IMR-90 (cell line): ENCODE data around the gene DOCK4. TPM values are rescaled to one million over a fixed set of nuclear protein-coding genes. Genes with fewer than 3 reads are reported as not detected.
A peak's percentile ranks its signal among the peaks of the same experiment; 100 is the strongest.

Experiments used
- ATAC-seq: fragments of 200-7000 bp; cut with Tn5 transposase; 2 replicates; pipeline ENCODE4 v1.9.1; 2020; ENCODE audit warnings: low read depth, mild to moderate bottlenecking, moderate library complexity
- BruUV-seq: library from RNA; stranded (reverse); fragments of 400-500 nt; replicated peaks from 2 replicates; lab custom pipeline; 2021; lab: Mats Ljungman, UMichigan
- CTCF ChIA-PET: fragments of 300-600 bp; formaldehyde crosslinking; extraction: SDS; loops from one replicate; lab custom pipeline; 2021; ENCODE audit warnings: antibody characterized with exemption; lab: Yijun Ruan, JAX
- POLR2A ChIA-PET: fragments of 300-600 bp; sonication (Branson Sonifier 250); formaldehyde crosslinking; loops from one replicate; lab custom pipeline; 2022; ENCODE audit warnings: antibody characterized with exemption; ENCODE audit not compliant: unreplicated experiment; lab: Charles Lee
- DNase-seq: peaks from one replicate; pipeline ENCODE4 v3.0.0; 2013
- H2AFZ ChIP-seq: replicated peaks from 2 replicates; pipeline ENCODE3; 2013; ENCODE audit warnings: low read length, mild to moderate bottlenecking; ENCODE audit not compliant: poor library complexity
- H2AK5ac ChIP-seq: 2 replicates; pipeline ENCODE4 v1.6.1; 2013; ENCODE audit warnings: low read depth, low read length, inconsistent platforms
- H2AK9ac ChIP-seq: replicated peaks from 2 replicates; pipeline ENCODE3; 2013; ENCODE audit warnings: mild to moderate bottlenecking, low read depth, low read length, moderate library complexity; ENCODE audit not compliant: poor library complexity
- H2BK120ac ChIP-seq: 2 replicates; pipeline ENCODE4 v1.6.1; 2013; ENCODE audit warnings: low read depth, low read length, inconsistent platforms
- H2BK15ac ChIP-seq: 3 replicates; pipeline ENCODE4 v1.6.1; 2013; ENCODE audit warnings: low read depth, low read length, inconsistent platforms
- H2BK20ac ChIP-seq: 2 replicates; pipeline ENCODE4 v1.6.1; 2013; ENCODE audit warnings: low read depth, mild to moderate bottlenecking, inconsistent platforms, low read length, moderate library complexity
- H2BK5ac ChIP-seq: 2 replicates; pipeline ENCODE4 v1.6.1; 2013; ENCODE audit warnings: mild to moderate bottlenecking, low read depth, low read length, inconsistent platforms; ENCODE audit not compliant: poor library complexity, severe bottlenecking
- H3K14ac ChIP-seq: replicated peaks from 2 replicates; pipeline ENCODE4 v1.6.1; 2013; ENCODE audit warnings: low read depth, low read length, inconsistent platforms
- H3K18ac ChIP-seq: 2 replicates; pipeline ENCODE4 v1.6.1; 2013; ENCODE audit warnings: low read depth, low read length, control low read depth
- H3K23ac ChIP-seq: 2 replicates; pipeline ENCODE4 v1.6.1; 2013; ENCODE audit warnings: low read depth, low read length, inconsistent platforms
- H3K27ac ChIP-seq: 2 replicates; pipeline ENCODE4 v1.5.1; 2013; ENCODE audit warnings: mild to moderate bottlenecking, control low read depth, low read length; ENCODE audit not compliant: insufficient read depth
- H3K27me3 ChIP-seq: 2 replicates; pipeline ENCODE4 v1.6.1; 2013; ENCODE audit warnings: low read length; ENCODE audit not compliant: control insufficient read depth, insufficient read depth
- H3K36me3 ChIP-seq: 2 replicates; pipeline ENCODE4 v1.6.1; 2013; ENCODE audit warnings: low read length, mixed read lengths; ENCODE audit not compliant: control insufficient read depth, insufficient read depth
- H3K4ac ChIP-seq: 2 replicates; pipeline ENCODE4 v1.6.1; 2013; ENCODE audit warnings: low read depth, low read length, inconsistent platforms
- H3K4me1 ChIP-seq: 2 replicates; pipeline ENCODE4 v1.6.1; 2013; ENCODE audit warnings: low read length, mixed read lengths; ENCODE audit not compliant: control insufficient read depth, insufficient read depth
- H3K4me2 ChIP-seq: 2 replicates; pipeline ENCODE4 v1.6.1; 2013; ENCODE audit warnings: low read depth, mild to moderate bottlenecking, control low read depth, low read length, moderate library complexity
- H3K4me3 ChIP-seq: 2 replicates; pipeline ENCODE4 v1.5.1; 2013; ENCODE audit warnings: low read depth, mild to moderate bottlenecking, control low read depth, low read length, moderate library complexity; ENCODE audit not compliant: insufficient read depth
- H3K56ac ChIP-seq: 2 replicates; pipeline ENCODE4 v1.6.1; 2013; ENCODE audit warnings: low read length, inconsistent platforms; ENCODE audit not compliant: insufficient read depth; ENCODE audit errors: extremely low read depth
- H3K79me1 ChIP-seq, 2 experiments: 2 replicates each; pipeline ENCODE4 v1.6.1; 2013; ENCODE audit warnings: low read length in 2 of 2, inconsistent platforms in 1 of 2, low read depth in 1 of 2
- H3K9ac ChIP-seq: 2 replicates; pipeline ENCODE4 v1.6.1; 2013; ENCODE audit warnings: low read depth, low read length, control low read depth
- H3K9me1 ChIP-seq: 2 replicates; pipeline ENCODE4 v1.6.1; 2013; ENCODE audit warnings: low read length, inconsistent platforms; ENCODE audit not compliant: insufficient read depth
- H3K9me3 ChIP-seq: 2 replicates; pipeline ENCODE4 v1.6.1; 2013; ENCODE audit warnings: low read length; ENCODE audit not compliant: control insufficient read depth, insufficient read depth
- H4K20me1 ChIP-seq: 2 replicates; pipeline ENCODE4 v1.6.1; 2013; ENCODE audit warnings: low read length, inconsistent platforms; ENCODE audit not compliant: insufficient read depth
- H4K5ac ChIP-seq: 2 replicates; pipeline ENCODE4 v1.6.1; 2013; ENCODE audit warnings: mild to moderate bottlenecking, low read depth, low read length, control low read depth
- H4K8ac ChIP-seq, 2 experiments: 2 replicates each; pipeline ENCODE4 v1.6.1; 2013; ENCODE audit warnings: low read depth in 2 of 2, low read length in 2 of 2, control low read depth in 1 of 2, inconsistent platforms in 1 of 2
- H4K91ac ChIP-seq: 2 replicates; pipeline ENCODE4 v1.6.1; 2013; ENCODE audit warnings: low read depth, low read length, inconsistent platforms; ENCODE audit not compliant: insufficient read depth
- CEBPB ChIP-seq: IDR thresholded peaks from 2 replicates; pipeline ENCODE4 v1.6.1; 2012; ENCODE audit warnings: low read depth, low read length, improper control_type of control experiment
- CHD1 ChIP-seq: IDR thresholded peaks from 2 replicates; pipeline ENCODE4 v1.6.1; 2012; ENCODE audit warnings: low read depth, low read length, improper control_type of control experiment
- FOS ChIP-seq: fragments of 150-350 bp; IDR thresholded peaks from 2 replicates; pipeline ENCODE4 v1.6.1; 2016; ENCODE audit warnings: low read depth, low read length
- MAFK ChIP-seq: IDR thresholded peaks from 2 replicates; pipeline ENCODE4 v1.6.1; 2012; ENCODE audit warnings: low read depth, low read length, improper control_type of control experiment
- MAZ ChIP-seq: IDR thresholded peaks from 2 replicates; pipeline ENCODE4 v1.6.1; 2012; ENCODE audit warnings: low read depth, mild to moderate bottlenecking, low read length, improper control_type of control experiment, moderate library complexity, borderline replicate concordance
- POLR2A ChIP-seq: IDR thresholded peaks from 2 replicates; pipeline ENCODE4 v1.6.1; 2012; ENCODE audit warnings: mild to moderate bottlenecking, low read depth, low read length
- RAD21 ChIP-seq: IDR thresholded peaks from 2 replicates; pipeline ENCODE4 v1.6.1; 2012; ENCODE audit warnings: low read length, improper control_type of control experiment
- RFX5 ChIP-seq: IDR thresholded peaks from 2 replicates; pipeline ENCODE4 v1.8.0; 2012; ENCODE audit warnings: low read depth, mild to moderate bottlenecking, low read length, moderate library complexity
- WGBS, 2 experiments: methylation state at CpG; one replicate each; pipeline versions ENCODE4 v1.1.5 to v1.1.7; 2013; ENCODE audit warnings: missing lambda C conversion rate in 2 of 2; ENCODE audit not compliant: insufficient read length in 1 of 2; ENCODE audit errors: extremely low coverage in 2 of 2; 5-methylcytosine and 5-hydroxymethylcytosine counted together
- dilution Hi-C: fragments of 300-500 bp; cut with HindIII; formaldehyde crosslinking; loops from one replicate; pipeline ENCODE4 v1.14.3; 2018; ENCODE audit warnings: low sequenced_read_pairs; ENCODE audit not compliant: unreplicated experiment
- in situ Hi-C: fragments of 300-500 bp; cut with MboI; formaldehyde crosslinking; loops from 3 replicates; pipeline ENCODE4 v1.14.3; 2019; ENCODE audit warnings: low sequenced_read_pairs, inconsistent platforms, mixed read lengths
- intact Hi-C: fragments of 100-400 bp; cut with micrococcal nuclease; formaldehyde crosslinking; loops from 2 replicates; pipeline ENCODE4 v1.10.0; 2022
- polyA plus RNA-seq, 3 experiments: library from polyadenylated mRNA; depleted of rRNA; stranded (reverse); fragments of >200 nt; gene quantifications; 2 replicates each; pipeline ENCODE4 v1.2.3, GENCODE V29; 2012; ENCODE audit warnings: low replicate concordance in 1 of 3
- total RNA-seq: library from RNA; depleted of rRNA; stranded (reverse); fragments of >200 nt; gene quantifications from 2 replicates; pipeline ENCODE4 v1.2.3, GENCODE V29; 2012
- TF ChIP-seq, protein P1 (sequence below): conservative IDR thresholded peaks from 2 replicates; pipeline ENCODE4 v1.5.1; 2012; ENCODE audit warnings: mild to moderate bottlenecking, low read depth, low read length, improper control_type of control experiment
- TF ChIP-seq, protein P2 (sequence below): fragments of 150-350 bp; IDR thresholded peaks from 2 replicates; pipeline ENCODE4 v1.6.1; 2016; ENCODE audit warnings: low read depth, mild to moderate bottlenecking, low read length, moderate library complexity, borderline replicate concordance

DOCK4 gene
- total and polyA plus RNA-seq, 2 of the 4 experiments (the other 2 are of a cell fraction) = 4.4 to 12.2 TPM

DNA sequence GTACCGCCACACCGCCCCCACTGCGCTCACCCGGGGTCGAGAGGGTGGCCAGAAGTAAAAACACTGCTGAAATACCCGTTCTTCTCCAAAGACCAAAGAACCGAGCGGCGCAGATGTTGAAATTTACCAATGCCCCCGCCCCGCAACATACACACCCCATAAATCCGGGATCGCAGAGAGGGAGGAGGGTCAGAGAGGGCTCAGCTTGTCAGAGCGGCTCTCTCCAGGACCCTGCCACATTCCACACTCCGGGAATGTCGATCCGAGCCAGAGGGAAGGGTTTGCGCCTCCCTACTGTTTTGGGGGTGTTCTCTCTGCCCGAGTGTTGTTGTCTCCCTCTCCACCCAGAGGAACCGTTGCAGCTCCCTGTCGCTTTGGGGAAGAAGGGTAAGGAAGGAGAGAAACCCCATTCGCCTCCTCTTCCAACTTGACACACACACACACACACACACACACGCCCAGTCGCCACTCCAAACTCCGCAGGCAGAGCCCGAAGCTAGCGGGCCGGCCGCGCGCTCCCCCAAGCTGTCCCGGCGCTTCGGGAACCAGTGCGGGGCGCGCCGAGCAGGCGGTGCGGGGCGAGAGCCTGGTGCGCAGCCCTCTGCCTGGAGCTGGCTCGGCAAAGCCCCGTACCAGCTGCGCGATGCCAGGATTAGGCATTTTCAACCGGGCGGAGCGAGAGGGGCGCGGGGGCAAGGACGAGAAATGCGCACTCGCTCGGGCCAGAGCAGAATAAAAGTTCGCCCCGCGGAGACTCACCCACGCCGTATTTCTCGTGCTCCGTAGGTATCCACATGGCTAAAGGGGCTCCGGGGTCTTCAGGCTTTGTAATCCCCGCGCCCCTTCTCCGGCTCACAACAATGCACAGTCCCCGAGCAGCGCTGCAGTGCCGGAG, 609 bp downstream of the DOCK4 start:
- Histone ChIP-seq H3K4me1 (no peaks in the 10 kb centered on the region), H2BK5ac (peak overlapping the region; percentile 65), H3K18ac (peak overlapping the region; percentile 19), H3K4me2 (peak overlapping the region; percentile 98), H3K56ac (peak overlapping the region; percentile 69), H3K27ac (peak overlapping the region; percentile 62), H3K14ac (peak overlapping the region; percentile 74; the same call in 1 of the 2 replicates), H3K4ac (peak overlapping the region; percentile 76), H2AFZ (peak overlapping the region; percentile 95), H2AK5ac (no peak overlapping the region; the same call in 1 of the 2 replicates), H4K8ac (peak overlapping the region; percentile 13 to 73; a peak in 3 of 4 replicates), H3K23ac (peak overlapping the region; percentile 96), H4K91ac (peak overlapping the region; percentile 38), H2BK120ac (peak overlapping the region; percentile 69), H3K9ac (peak overlapping the region; percentile 77), H2BK20ac (peak overlapping the region; percentile 68; the same call in 1 of the 2 replicates), H3K9me1 (no peaks in the 10 kb centered on the region), H3K4me3 (peak overlapping the region; percentile 71), H3K36me3 (no peaks in the 10 kb centered on the region), H3K79me1 (peaks cover 30 to 57% of the 10 kb centered on the region in 2 experiments), H2BK15ac (peak overlapping the region; percentile 69; the same call in 1 of the 3 replicates), H3K27me3 (no peaks in the 10 kb centered on the region), H4K20me1 (no peaks in the 10 kb centered on the region), H3K9me3 (no peaks in the 10 kb centered on the region), H4K5ac (peak overlapping the region; percentile 13; the same call in 1 of the 2 replicates), H2AK9ac (peak overlapping the region; percentile 92)
- ATAC-seq = peak; percentile 24
- WGBS, 2 experiments = 0% methylated on average over 33 of the region's 69 CpGs; no CpG with 5 or more reads in 1 of the 2 experiments
- intact Hi-C loops = loop anchor here (1.0 to 10.0 kb wide), 7 partner anchors 125 to 442 kb away; partner anchors contain the start of gene IFRD1
- ChIA-PET POLR2A (no interaction called here), CTCF (interaction anchor here (0.6 to 1.2 kb wide), 6 partner anchors 11 to 1483 kb away, joined by 3 read pairs; no protein-coding TSS in a partner anchor)
- DNase-seq = peak; percentile 64
- TF ChIP-seq POLR2A = no peak
- TF ChIP-seq RFX5 = no peak
- TF ChIP-seq, protein P1, sequence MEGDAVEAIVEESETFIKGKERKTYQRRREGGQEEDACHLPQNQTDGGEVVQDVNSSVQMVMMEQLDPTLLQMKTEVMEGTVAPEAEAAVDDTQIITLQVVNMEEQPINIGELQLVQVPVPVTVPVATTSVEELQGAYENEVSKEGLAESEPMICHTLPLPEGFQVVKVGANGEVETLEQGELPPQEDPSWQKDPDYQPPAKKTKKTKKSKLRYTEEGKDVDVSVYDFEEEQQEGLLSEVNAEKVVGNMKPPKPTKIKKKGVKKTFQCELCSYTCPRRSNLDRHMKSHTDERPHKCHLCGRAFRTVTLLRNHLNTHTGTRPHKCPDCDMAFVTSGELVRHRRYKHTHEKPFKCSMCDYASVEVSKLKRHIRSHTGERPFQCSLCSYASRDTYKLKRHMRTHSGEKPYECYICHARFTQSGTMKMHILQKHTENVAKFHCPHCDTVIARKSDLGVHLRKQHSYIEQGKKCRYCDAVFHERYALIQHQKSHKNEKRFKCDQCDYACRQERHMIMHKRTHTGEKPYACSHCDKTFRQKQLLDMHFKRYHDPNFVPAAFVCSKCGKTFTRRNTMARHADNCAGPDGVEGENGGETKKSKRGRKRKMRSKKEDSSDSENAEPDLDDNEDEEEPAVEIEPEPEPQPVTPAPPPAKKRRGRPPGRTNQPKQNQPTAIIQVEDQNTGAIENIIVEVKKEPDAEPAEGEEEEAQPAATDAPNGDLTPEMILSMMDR = 0 out of 2 replicates have a peak, but pooled peaks have one; percentile 6
- TF ChIP-seq CHD1 = 0 out of 2 replicates have a peak, but pooled peaks have one; percentile 27
- no peak for TF ChIP-seq MAZ
- TF ChIP-seq, protein P2, sequence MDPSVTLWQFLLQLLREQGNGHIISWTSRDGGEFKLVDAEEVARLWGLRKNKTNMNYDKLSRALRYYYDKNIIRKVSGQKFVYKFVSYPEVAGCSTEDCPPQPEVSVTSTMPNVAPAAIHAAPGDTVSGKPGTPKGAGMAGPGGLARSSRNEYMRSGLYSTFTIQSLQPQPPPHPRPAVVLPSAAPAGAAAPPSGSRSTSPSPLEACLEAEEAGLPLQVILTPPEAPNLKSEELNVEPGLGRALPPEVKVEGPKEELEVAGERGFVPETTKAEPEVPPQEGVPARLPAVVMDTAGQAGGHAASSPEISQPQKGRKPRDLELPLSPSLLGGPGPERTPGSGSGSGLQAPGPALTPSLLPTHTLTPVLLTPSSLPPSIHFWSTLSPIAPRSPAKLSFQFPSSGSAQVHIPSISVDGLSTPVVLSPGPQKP = no peak
- TF ChIP-seq FOS = no peak
- TF ChIP-seq RAD21 = no peak; the same call in none of the 2 replicates
- TF ChIP-seq MAFK = no peak
- no peak for TF ChIP-seq CEBPB
- BruUV-seq = no TSS peak
- in situ Hi-C loops = loop anchor here (10.0 to 25.0 kb wide), 2 partner anchors 209 to 443 kb away; no protein-coding TSS in a partner anchor
- dilution Hi-C loops = no loop called here
